CD14-positive monocyte (primary cell): ENCODE measurements around the gene LRP1B. TPM values are rescaled to one million over a fixed set of nuclear protein-coding genes. Genes with fewer than 3 reads are reported as not detected.

ENCODE experiments used
- DNase-seq, 3 donors: peaks; one replicate each; pipeline ENCODE4 v3.0.0-alpha.2; 2011 to 2022
- H2AFZ ChIP-seq: 2 replicates; pipeline ENCODE4 v1.6.0; 2012; ENCODE audit warnings: mild to moderate bottlenecking, low read depth, low read length, inconsistent platforms; ENCODE audit not compliant: insufficient read depth, poor library complexity, severe bottlenecking
- H3K27ac ChIP-seq, 2 donors: 1 replicate in 1 of 2; 2 replicates in 1 of 2; pipeline ENCODE4 v1.5.1; 2012 to 2013; ENCODE audit warnings: low read length in 2 of 2, control low read depth in 1 of 2, inconsistent platforms in 1 of 2, low read depth in 1 of 2, mild to moderate bottlenecking in 1 of 2
- H3K27me3 ChIP-seq, 2 donors: one replicate each; pipeline versions ENCODE4 v1.6.0 to v1.6.1; 2011 to 2013; ENCODE audit warnings: low read length in 2 of 2; ENCODE audit not compliant: control insufficient read depth in 2 of 2, insufficient read depth in 2 of 2
- H3K36me3 ChIP-seq, 2 donors: replicated peaks in 1 of 2; 1 replicate in 1 of 2; 2 replicates in 1 of 2; pipeline versions ENCODE4 v1.5.1 to v1.6.1; 2012 to 2013; ENCODE audit warnings: low read length in 2 of 2, control low read depth in 1 of 2, inconsistent platforms in 1 of 2, mild to moderate bottlenecking in 1 of 2; ENCODE audit not compliant: insufficient read depth in 2 of 2, control insufficient read depth in 1 of 2
- H3K4me1 ChIP-seq, 2 donors: 1 replicate in 1 of 2; 2 replicates in 1 of 2; pipeline versions ENCODE4 v1.5.1 to v1.6.1; 2012 to 2013; ENCODE audit warnings: low read length in 2 of 2, control low read depth in 1 of 2, inconsistent platforms in 1 of 2, mild to moderate bottlenecking in 1 of 2, moderate library complexity in 1 of 2; ENCODE audit not compliant: insufficient read depth in 2 of 2, control insufficient read depth in 1 of 2
- H3K4me2 ChIP-seq: replicated peaks from 2 replicates; pipeline ENCODE3; 2012; ENCODE audit warnings: low read length, moderate library complexity, mild to moderate bottlenecking; ENCODE audit not compliant: poor library complexity, severe bottlenecking; ENCODE audit errors: extremely low read depth
- H3K4me3 ChIP-seq, 3 experiments: fragments of 200-600 bp in 1 of 3; sonication (generic) in 1 of 3; replicated peaks in 1 of 3; 1 replicate in 2 of 3; 2 replicates in 1 of 3; pipeline ENCODE4 v1.5.1; 2011 to 2013; ENCODE audit warnings: low read length in 3 of 3, mild to moderate bottlenecking in 3 of 3, control low read depth in 2 of 3, low read depth in 2 of 3, inconsistent platforms in 1 of 3, moderate library complexity in 1 of 3
- H3K79me2 ChIP-seq: 2 replicates; pipeline ENCODE4 v1.6.0; 2012; ENCODE audit warnings: mild to moderate bottlenecking, control low read depth, inconsistent platforms, low read length, moderate library complexity; ENCODE audit not compliant: insufficient read depth
- H3K9ac ChIP-seq: 2 replicates; pipeline ENCODE4 v1.6.0; 2017; ENCODE audit warnings: low read length, mild to moderate bottlenecking; ENCODE audit not compliant: insufficient read depth, poor library complexity, severe bottlenecking
- H3K9me3 ChIP-seq, 2 donors: replicated peaks in 1 of 2; 1 replicate in 1 of 2; 2 replicates in 1 of 2; pipeline versions ENCODE4 v1.5.1 to v1.6.1; 2012 to 2013; ENCODE audit warnings: low read length in 2 of 2, control low read depth in 1 of 2; ENCODE audit not compliant: control insufficient read depth in 1 of 2, insufficient read depth in 1 of 2
- H4K20me1 ChIP-seq: 2 replicates; pipeline ENCODE4 v1.6.0; 2012; ENCODE audit warnings: mild to moderate bottlenecking, low read length, control low read depth, moderate library complexity; ENCODE audit not compliant: insufficient read depth
- H3K27ac Mint-ChIP-seq, 7 donors: one replicate each; pipeline ENCODE4 v1.8.0; 2020; ENCODE audit warnings: mild to moderate bottlenecking in 7 of 7, mixed read lengths in 7 of 7, moderate library complexity in 6 of 7, inconsistent platforms in 2 of 7
- H3K27me3 Mint-ChIP-seq, 3 donors: one replicate each; pipeline ENCODE4 v1.8.0; 2021 to 2022; ENCODE audit warnings: low read depth in 3 of 3, mild to moderate bottlenecking in 3 of 3, mixed read lengths in 3 of 3, moderate library complexity in 3 of 3, inconsistent platforms in 1 of 3
- H3K36me3 Mint-ChIP-seq, 2 donors: one replicate each; pipeline ENCODE4 v1.8.0; 2020; ENCODE audit warnings: mixed read lengths in 2 of 2, inconsistent platforms in 1 of 2, mild to moderate bottlenecking in 1 of 2
- H3K4me1 Mint-ChIP-seq: one replicate; pipeline ENCODE4 v1.8.0; 2020; ENCODE audit warnings: mild to moderate bottlenecking, mixed read lengths
- H3K4me3 Mint-ChIP-seq, 2 donors: one replicate each; pipeline ENCODE4 v1.8.0; 2020; ENCODE audit warnings: mild to moderate bottlenecking in 2 of 2, mixed read lengths in 2 of 2, moderate library complexity in 1 of 2
- H3K9me3 Mint-ChIP-seq, 7 donors: one replicate each; pipeline ENCODE4 v1.8.0; 2020 to 2022; ENCODE audit warnings: mixed read lengths in 7 of 7, mild to moderate bottlenecking in 6 of 7, moderate library complexity in 6 of 7, inconsistent platforms in 2 of 7
- CTCF ChIP-seq: fragments of 200-600 bp; IDR thresholded peaks from one replicate; pipeline ENCODE4 v1.8.0; 2022; ENCODE audit warnings: antibody characterized with exemption, mild to moderate bottlenecking
- WGBS: methylation state at CpG from one replicate; pipeline ENCODE4 v1.1.5; 2013; ENCODE audit warnings: missing lambda C conversion rate; ENCODE audit not compliant: insufficient coverage; 5-methylcytosine and 5-hydroxymethylcytosine counted together
- intact Hi-C, 2 donors: fragments of 100-400 bp; cut with micrococcal nuclease; formaldehyde crosslinking; loops; one replicate each; pipeline versions ENCODE4 v1.15.0 to v1.15.1; 2023
- polyA plus RNA-seq, 3 donors: library from polyadenylated mRNA; depleted of rRNA in 1 of 3; unstranded in 2 of 3; stranded (reverse) in 1 of 3; fragments of 300-500 nt in 2 of 3; fragments of >200 nt in 1 of 3; fragmentation: Illumina TruSeq in 2 of 3; gene quantifications; 1 replicate in 2 of 3; 2 replicates in 1 of 3; pipeline ENCODE4 v1.2.3, GENCODE V29; 2012 to 2021

Gene LRP1B
- polyA plus RNA-seq, 3 donors: not detected

DNA sequence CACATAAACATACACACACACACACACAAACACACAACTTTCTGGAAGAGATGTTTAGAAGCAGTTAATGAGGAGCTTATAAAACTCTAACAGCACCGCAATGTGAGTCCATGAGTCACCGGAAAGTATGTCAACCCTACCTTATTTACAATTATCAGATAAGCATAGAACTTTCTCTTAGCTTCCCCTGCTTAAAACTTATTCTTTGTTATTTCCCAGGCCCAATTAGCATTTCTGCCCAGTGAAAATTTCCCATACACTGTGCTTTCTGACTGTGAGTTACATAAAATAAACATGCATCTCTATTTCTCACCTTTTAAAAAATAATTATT lies 737.6 kb downstream of the LRP1B start:
- Histone ChIP-seq H3K9ac (no peak overlapping the region), H2AFZ (no peak overlapping the region)
- H3K36me3 Mint-ChIP-seq: no peaks in the 10 kb centered on the region

DNA sequence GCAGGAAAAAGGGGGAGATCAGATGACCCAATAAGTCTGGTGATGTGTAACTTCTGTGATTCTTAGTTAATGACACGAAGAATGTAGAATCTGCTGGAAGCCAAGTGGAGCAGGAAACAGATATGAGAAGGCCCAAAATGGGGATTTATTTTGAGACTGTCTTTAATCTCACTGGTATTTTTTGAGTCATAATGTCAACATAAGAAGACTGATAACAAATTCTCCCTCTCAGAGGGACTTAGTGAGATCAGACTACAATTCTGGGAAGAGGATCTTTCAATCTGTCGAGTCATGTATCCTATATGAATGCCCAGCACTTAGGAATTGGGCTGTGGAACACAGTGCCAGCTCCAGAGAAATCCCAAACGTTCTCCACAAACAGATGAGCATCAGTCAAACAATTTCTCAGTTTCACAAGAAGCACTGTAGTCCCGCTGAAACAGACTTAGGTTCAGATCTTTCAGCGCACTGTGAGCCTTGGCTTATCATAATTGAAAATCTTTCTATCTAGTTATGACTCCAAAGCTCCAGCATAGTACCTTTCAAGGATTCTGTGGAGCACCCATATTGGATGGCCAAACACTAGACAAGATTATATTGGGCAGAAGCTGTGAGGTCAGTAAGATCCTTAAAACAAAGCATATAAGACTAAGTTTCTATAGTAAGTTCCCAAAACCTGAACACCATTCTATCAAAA lies 738.2 kb downstream of the LRP1B start:
- Histone ChIP-seq H2AFZ (no peak overlapping the region), H3K9ac (no peak overlapping the region), H3K79me2 (no peaks in the 10 kb centered on the region), H3K4me3 (no peak overlapping the region), H3K9me3 (no peaks in the 10 kb centered on the region), H3K4me2 (no peak overlapping the region), H3K27me3 (no peaks in the 10 kb centered on the region), H3K27ac (no peak overlapping the region), H3K36me3 (no peaks in the 10 kb centered on the region), H4K20me1 (no peaks in the 10 kb centered on the region), H3K4me1 (no peaks in the 10 kb centered on the region)
- no peak for DNase-seq
- H3K9me3 Mint-ChIP-seq: peaks cover 0 to 5% (median 0%) of the 10 kb centered on the region in 7 donors
- no peak overlapping the region for H3K4me3 Mint-ChIP-seq
- H3K27ac Mint-ChIP-seq: no peak overlapping the region
- intact Hi-C loops: no loop called here
- H3K4me1 Mint-ChIP-seq: no peaks in the 10 kb centered on the region
- WGBS: 86% methylated on average over 3 of the region's 5 CpGs
- no peak for TF ChIP-seq CTCF
- H3K27me3 Mint-ChIP-seq: no peaks in the 10 kb centered on the region
- H3K36me3 Mint-ChIP-seq: no peaks in the 10 kb centered on the region

More for the DNA sequence above, 737.6 kb downstream of the LRP1B start:
- DNase-seq: no peak
- Histone ChIP-seq H3K4me3 (no peak overlapping the region), H3K27me3 (no peaks in the 10 kb centered on the region), H3K79me2 (no peaks in the 10 kb centered on the region), H3K36me3 (no peaks in the 10 kb centered on the region), H3K4me2 (no peak overlapping the region), H3K9me3 (no peaks in the 10 kb centered on the region), H4K20me1 (no peaks in the 10 kb centered on the region), H3K4me1 (no peaks in the 10 kb centered on the region), H3K27ac (no peak overlapping the region)
- no peak for TF ChIP-seq CTCF
- H3K27ac Mint-ChIP-seq: no peak overlapping the region
- no peak overlapping the region for H3K4me3 Mint-ChIP-seq
- no peaks in the 10 kb centered on the region for H3K27me3 Mint-ChIP-seq
- WGBS: 100% methylated on average over 2 of the region's 2 CpGs
- intact Hi-C loops: no loop called here
- no peaks in the 10 kb centered on the region for H3K4me1 Mint-ChIP-seq
- peaks cover 0 to 5% (median 0%) of the 10 kb centered on the region in 7 donors for H3K9me3 Mint-ChIP-seq
